Omental fat pad (tissue), 4 donors: ENCODE measurements around the gene SEMG1. TPM values are rescaled to one million over a fixed set of nuclear protein-coding genes. Genes with fewer than 3 reads are reported as not detected.

Experiments
- ATAC-seq: fragments of 150-250 bp; one replicate; pipeline ENCODE4 v1.9.1; 2016; ENCODE audit warnings: mild to moderate bottlenecking, moderate library complexity; ENCODE audit not compliant: low FRiP score
- DNase-seq: peaks from one replicate; pipeline ENCODE4 v3.0.0-alpha.2; 2019; ENCODE audit warnings: low spot score
- total RNA-seq, 4 donors: library from RNA; depleted of rRNA; stranded (reverse); fragments of >200 nt; gene quantifications; one replicate each; pipeline ENCODE4 v1.1.0, GENCODE V29; 2016
- TF ChIP-seq, protein P1 (sequence below), 3 donors: fragments of 450-650 bp; IDR thresholded peaks; one replicate each; pipeline ENCODE4 v1.5.1; 2016 to 2017; ENCODE audit warnings: antibody characterized with exemption in 3 of 3, mild to moderate bottlenecking in 3 of 3, moderate library complexity in 2 of 3

SEMG1 gene
- total RNA-seq, 4 donors from 2014 or later, result not detected

DNA sequence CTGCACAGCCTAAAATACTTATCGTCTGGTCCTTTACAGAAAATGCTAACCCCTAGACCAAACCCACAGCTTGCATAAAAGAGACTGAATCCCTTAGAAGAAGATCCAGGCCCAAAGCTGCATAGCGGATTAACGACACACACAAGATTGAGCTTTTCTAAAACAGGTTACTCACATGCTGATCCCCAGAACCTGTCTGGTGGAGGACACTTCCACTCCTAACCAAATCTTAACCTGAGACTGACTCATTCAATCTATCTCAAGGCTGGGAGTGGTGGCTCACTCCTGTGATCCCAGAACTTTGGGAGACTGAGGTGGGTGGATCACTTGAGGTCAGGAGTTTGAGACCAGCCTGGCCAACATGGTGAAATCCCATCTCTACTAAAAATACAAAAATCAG, 50.3 kb downstream of the SEMG1 start:
- DNase-seq (no peak), ATAC-seq (no peak)
- TF ChIP-seq, protein P1, sequence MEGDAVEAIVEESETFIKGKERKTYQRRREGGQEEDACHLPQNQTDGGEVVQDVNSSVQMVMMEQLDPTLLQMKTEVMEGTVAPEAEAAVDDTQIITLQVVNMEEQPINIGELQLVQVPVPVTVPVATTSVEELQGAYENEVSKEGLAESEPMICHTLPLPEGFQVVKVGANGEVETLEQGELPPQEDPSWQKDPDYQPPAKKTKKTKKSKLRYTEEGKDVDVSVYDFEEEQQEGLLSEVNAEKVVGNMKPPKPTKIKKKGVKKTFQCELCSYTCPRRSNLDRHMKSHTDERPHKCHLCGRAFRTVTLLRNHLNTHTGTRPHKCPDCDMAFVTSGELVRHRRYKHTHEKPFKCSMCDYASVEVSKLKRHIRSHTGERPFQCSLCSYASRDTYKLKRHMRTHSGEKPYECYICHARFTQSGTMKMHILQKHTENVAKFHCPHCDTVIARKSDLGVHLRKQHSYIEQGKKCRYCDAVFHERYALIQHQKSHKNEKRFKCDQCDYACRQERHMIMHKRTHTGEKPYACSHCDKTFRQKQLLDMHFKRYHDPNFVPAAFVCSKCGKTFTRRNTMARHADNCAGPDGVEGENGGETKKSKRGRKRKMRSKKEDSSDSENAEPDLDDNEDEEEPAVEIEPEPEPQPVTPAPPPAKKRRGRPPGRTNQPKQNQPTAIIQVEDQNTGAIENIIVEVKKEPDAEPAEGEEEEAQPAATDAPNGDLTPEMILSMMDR (IDR thresholded peaks at IDR 0.05), result no peak

DNA sequence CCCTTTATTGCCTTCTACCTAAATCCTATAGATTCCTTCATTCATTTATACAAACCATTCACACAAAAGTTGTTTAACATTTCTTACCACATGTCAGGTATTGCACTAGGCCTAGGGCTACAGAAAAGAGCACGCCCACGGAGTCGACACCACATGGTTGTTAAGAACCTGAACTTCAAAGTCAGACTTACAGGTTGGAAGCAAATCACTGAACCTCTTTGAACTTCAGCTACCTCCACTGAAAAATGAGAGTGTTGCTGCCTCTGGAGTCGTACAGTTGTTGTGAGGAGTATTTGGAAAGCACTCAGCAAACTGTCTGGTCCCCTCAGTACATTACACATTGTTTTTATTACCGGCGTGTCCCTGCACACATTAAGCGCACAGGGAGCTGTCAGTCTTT, 50.9 kb downstream of the SEMG1 start:
- TF ChIP-seq, protein P1 (IDR thresholded peaks at IDR 0.05), result no peak
- DNase-seq, result no peak
- ATAC-seq, result no peak

DNA sequence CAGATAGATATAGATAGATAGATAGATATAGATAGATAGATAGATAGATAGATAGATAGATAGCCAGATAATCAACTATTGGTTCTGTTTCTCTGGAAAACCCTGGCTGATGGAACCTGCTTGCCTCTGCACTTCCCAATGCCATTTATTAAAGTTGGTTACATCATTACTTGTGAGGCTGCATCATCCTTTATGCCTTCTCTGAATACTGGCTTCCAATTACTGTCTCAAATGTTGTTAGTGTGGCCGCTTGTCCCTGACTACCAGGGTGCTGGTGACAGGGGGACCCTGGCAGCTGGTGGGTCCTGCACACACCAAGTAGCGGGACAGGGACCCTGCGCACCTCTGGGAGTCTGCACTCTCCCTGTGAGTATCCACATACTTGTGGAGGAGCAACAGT, 51.4 kb downstream of the SEMG1 start:
- ATAC-seq (no peak), DNase-seq (no peak)
- TF ChIP-seq, protein P1 (IDR thresholded peaks at IDR 0.05), result no peak

DNA sequence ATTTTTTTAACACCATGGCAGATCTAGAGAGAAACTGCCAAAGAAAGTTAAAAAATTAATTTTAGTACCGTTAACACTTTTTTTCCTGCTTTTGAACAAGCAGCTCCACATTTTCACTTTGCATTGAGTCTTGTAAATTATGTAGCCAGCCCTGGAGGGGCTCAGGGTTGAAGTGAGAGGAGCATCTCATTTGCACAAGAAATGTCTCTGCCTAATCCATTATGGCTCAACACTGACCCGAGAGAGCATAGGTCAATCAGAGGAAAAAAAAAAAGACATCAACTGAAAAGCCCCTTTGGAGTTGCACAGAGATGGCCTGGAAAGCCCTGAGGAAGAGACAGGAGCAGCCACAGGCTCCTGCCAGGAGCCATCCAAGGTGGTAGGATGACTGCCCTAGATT, 51.8 kb downstream of the SEMG1 start:
- DNase-seq (no peak), ATAC-seq (no peak)

More for the DNA sequence above, 51.8 kb downstream of the SEMG1 start:
- TF ChIP-seq, protein P1 (IDR thresholded peaks at IDR 0.05), result no peak

Other genes starting within 250 kb of the SEMG1 start
- gene TOMM34, start 246.6 kb upstream of the SEMG1 start, total RNA-seq, result 10 to 100 TPM in 3 of 4 donors, 1 to 10 TPM in 1; 9.1 to 23.9 (median 12.1) TPM
- gene STK4, start 240.5 kb upstream of the SEMG1 start, total RNA-seq, result 10 to 100 TPM; 26.4 to 51.9 (median 38.6) TPM
- gene KCNS1, start 105.9 kb upstream of the SEMG1 start, total RNA-seq, result under 1 TPM in 3 of 4 donors, not detected in 1; 0.47 to 0.60 (median 0.56) TPM
- gene WFDC5, start 91.9 kb upstream of the SEMG1 start, total RNA-seq, result not detected
- gene WFDC12, start 82.6 kb upstream of the SEMG1 start, total RNA-seq, result not detected
- 1 to 10 TPM in 3 of 4 donors, not detected in 1; 1.1 to 6.7 (median 4.3) TPM for gene PI3, start 32.1 kb upstream of the SEMG1 start, total RNA-seq
- gene SEMG2, start 14.3 kb downstream of the SEMG1 start, total RNA-seq, result not detected
- 100 to 1,000 TPM; 114 to 505 (median 171) TPM for gene SLPI, start 47.5 kb downstream of the SEMG1 start, total RNA-seq
- gene RBPJL, start 99.8 kb downstream of the SEMG1 start, total RNA-seq, result not detected
- under 1 TPM in 2 of 4 donors, not detected in 2; 0.19 to 0.24 TPM for gene MATN4, start 101.3 kb downstream of the SEMG1 start, total RNA-seq
- 100 to 1,000 TPM in 2 of 4 donors, 10 to 100 TPM in 2; 31.4 to 279 (median 103) TPM for gene SDC4, start 141.4 kb downstream of the SEMG1 start, total RNA-seq
- 10 to 100 TPM; 26.6 to 55.0 (median 51.3) TPM for gene SYS1, start 156.1 kb downstream of the SEMG1 start, total RNA-seq
- gene TP53TG5, start 171.3 kb downstream of the SEMG1 start, total RNA-seq, result under 1 TPM in 1 of 4 donors, not detected in 3; 0.47 TPM
- 10 to 100 TPM; 20.7 to 45.7 (median 27.9) TPM for gene DBNDD2, start 201.3 kb downstream of the SEMG1 start, total RNA-seq
- gene PIGT, start 209.1 kb downstream of the SEMG1 start, total RNA-seq, result 10 to 100 TPM; 76.4 to 87.3 (median 83.5) TPM